HUES48 (cell line): Measurements from ENCODE around the gene HSPA2.

Source experiments
- H3K27ac ChIP-seq: one replicate; pipeline ENCODE4 v1.7.0; 2013; ENCODE audit warnings: low read depth, low read length, inconsistent platforms
- H3K27me3 ChIP-seq: 2 replicates; pipeline ENCODE4 v1.6.1; 2013; ENCODE audit warnings: mild to moderate bottlenecking, low read length; ENCODE audit not compliant: control insufficient read depth, insufficient read depth
- H3K36me3 ChIP-seq: 2 replicates; pipeline ENCODE4 v1.6.1; 2013; ENCODE audit warnings: low read length; ENCODE audit not compliant: control insufficient read depth, insufficient read depth
- H3K4me1 ChIP-seq: 2 replicates; pipeline ENCODE4 v1.6.1; 2013; ENCODE audit warnings: mild to moderate bottlenecking, low read length; ENCODE audit not compliant: control insufficient read depth, insufficient read depth
- H3K4me3 ChIP-seq: 2 replicates; pipeline ENCODE4 v1.5.1; 2013; ENCODE audit warnings: mild to moderate bottlenecking, low read depth, low read length
- H3K9ac ChIP-seq: 2 replicates; pipeline ENCODE4 v1.6.1; 2013; ENCODE audit warnings: mild to moderate bottlenecking, low read depth, low read length, moderate library complexity
- H3K9me3 ChIP-seq: 2 replicates; pipeline ENCODE4 v1.6.1; 2013; ENCODE audit warnings: low read length; ENCODE audit not compliant: control insufficient read depth, insufficient read depth

The HSPA2 gene

DNA sequence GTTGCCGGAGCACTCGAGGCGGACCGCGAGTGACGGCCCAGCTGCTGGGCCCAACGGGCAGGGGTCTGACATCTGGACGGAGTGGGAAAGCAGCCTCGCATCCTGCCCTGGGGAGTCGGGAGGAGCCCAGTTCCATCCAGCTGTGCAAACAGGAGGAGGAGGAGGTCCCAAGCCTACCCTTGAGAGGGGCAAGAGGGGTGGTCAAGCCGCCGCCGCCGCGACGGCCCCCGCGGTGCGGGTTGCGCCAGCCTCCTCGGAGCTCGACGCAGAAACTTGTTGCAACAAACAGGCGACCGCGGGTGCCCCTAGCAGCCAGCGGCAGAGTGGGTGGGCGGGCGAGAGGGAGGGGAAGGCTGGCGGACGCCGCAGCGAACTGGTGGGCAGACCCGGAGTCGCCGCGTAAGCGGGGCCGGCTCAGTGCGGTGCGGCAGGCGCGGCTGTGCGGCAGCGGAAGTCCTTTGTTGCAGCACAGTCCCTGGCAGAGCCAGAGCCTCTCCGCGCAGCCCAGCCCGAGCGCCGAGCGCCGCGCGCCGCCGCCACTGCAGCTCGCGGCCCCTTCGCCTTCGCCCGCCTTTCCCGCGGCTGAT is 36.1 kb upstream of the HSPA2 start, which contains the start of gene ZBTB1:
Gene ZBTB1 (plus strand): TSS at position 461 of the 587 bp plus-strand sequence. CDS start 16,735 bp downstream, outside the sequence.
- peaks cover 3% of the 10 kb centered on the region; the same call in 1 of the 2 replicates for H3K36me3 ChIP-seq
- H3K9me3 ChIP-seq = no peaks in the 10 kb centered on the region
- peaks cover 46% of the 10 kb centered on the region for H3K4me1 ChIP-seq
- H3K9ac ChIP-seq = peak within 1 kb of the TSS; percentile 96
- peak within 1 kb of the TSS; percentile 87 for H3K4me3 ChIP-seq
- H3K27ac ChIP-seq = peak within 1 kb of the TSS; percentile 100
- H3K27me3 ChIP-seq = no peaks in the 10 kb centered on the region

DNA sequence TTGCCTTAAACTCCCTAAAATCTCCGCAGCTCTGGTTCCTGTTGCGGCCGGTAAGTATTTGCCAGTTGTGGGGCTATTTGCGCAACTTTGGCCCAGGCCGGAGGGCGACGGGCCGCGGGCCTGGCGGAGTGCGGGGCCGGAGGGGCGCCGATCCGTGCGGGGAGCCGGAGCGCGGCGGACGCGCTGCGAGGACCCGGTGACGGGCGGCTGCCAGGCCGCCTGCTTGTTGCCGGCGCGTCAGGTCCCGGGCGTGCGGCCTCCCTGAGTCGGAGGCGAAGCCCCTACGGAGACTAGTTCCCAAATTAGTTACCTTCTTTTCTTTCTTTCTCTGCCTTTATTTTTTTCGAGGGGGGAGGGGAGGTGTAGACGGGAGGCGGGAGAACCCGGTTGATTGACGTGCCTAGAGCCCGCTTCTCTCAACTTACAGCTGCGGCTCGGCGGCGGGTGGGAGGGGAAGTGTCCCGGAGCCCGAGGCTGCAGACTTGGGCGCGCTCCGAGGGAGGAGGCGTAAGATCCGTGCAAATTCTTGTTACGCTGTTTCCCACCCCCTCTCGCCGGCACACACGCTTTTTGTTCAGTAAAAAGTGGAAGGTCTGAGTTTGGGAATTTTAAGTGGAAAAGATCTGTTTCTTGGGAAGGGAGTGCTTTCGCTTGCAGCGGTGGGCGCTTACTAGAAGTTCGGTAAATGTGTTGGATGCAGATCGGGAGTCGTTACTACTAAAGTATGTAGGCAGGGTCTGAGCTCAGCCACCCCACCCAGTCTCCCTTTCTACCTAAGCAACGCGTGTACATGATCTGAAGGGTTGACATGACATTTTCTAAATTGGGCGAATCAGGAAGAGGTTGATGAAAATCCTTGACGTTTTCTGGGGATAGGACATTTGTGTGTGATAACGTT is 35.4 kb upstream of the HSPA2 start:
- Histone ChIP-seq H3K9me3 (no peaks in the 10 kb centered on the region), H3K9ac (peak overlapping the region; percentile 96), H3K4me3 (peak overlapping the region; percentile 87), H3K27me3 (no peaks in the 10 kb centered on the region), H3K27ac (peak overlapping the region; percentile 100), H3K4me1 (peaks cover 47% of the 10 kb centered on the region), H3K36me3 (peaks cover 3% of the 10 kb centered on the region; the same call in 1 of the 2 replicates)

DNA sequence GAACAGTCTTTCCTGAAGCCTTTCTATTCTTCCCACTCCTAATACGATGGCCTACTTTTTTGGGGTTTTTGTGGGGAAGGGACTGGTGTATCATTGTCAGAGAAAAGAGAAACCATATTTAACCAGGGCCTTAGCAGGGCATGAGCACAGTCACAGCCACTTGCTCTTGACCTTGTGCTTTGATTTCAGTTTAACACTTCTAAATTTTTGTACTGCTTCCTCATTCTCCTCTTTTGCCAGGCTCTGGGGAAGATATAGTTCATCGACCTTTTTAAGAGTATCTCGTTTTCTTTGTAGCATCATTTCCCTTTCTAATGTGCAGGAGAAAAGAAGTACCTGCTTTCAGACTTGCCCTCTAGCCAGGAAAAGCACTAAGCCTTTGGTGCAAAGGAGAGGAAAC is 33.8 kb upstream of the HSPA2 start:
- Histone ChIP-seq H3K4me1 (peaks cover 47% of the 10 kb centered on the region), H3K27me3 (no peaks in the 10 kb centered on the region), H3K36me3 (peaks cover 1% of the 10 kb centered on the region; the same call in 1 of the 2 replicates), H3K9me3 (no peaks in the 10 kb centered on the region), H3K9ac (no peak overlapping the region), H3K4me3 (peak overlapping the region; percentile 25; the same call in 1 of the 2 replicates), H3K27ac (no peak overlapping the region)

DNA sequence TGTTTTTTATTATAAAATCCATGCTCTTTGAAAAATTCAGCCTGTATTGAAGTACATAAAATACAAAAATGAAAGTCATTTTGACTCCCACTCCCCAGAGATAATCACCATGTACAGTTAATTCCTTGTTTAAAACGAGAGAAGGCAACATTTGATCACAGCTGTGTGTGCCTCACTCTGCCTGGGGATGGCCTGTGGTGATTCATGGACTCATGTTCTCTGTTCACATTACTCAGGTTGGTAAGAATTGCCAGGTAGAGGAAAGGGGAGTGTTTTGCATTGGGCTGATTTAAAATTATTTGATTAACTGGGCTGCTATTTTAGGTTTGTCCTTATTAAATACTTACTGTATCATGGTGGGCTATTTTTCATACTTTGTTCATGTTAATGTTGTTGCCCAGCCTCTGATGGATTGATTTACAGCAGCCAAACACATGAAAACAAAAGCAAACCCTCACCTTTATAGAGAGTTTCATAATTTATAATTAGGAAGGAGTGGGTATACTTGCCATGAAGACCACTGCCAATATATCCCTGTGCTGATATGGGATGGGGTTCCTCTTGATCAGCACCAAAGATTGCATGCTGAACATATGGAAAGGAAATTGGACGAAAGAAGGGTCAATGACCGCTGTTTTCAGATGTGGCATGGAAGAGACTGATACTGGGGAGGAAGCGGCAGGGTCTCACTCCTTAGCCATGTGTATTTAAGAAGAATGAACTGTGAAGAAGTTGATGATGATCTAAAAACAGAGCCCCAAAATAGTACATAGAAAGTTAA is 33.0 kb upstream of the HSPA2 start:
- Histone ChIP-seq H3K9ac (no peak overlapping the region), H3K9me3 (no peaks in the 10 kb centered on the region), H3K27ac (no peak overlapping the region), H3K4me3 (no peak overlapping the region), H3K4me1 (peaks cover 39% of the 10 kb centered on the region), H3K36me3 (no peaks in the 10 kb centered on the region), H3K27me3 (no peaks in the 10 kb centered on the region)

DNA sequence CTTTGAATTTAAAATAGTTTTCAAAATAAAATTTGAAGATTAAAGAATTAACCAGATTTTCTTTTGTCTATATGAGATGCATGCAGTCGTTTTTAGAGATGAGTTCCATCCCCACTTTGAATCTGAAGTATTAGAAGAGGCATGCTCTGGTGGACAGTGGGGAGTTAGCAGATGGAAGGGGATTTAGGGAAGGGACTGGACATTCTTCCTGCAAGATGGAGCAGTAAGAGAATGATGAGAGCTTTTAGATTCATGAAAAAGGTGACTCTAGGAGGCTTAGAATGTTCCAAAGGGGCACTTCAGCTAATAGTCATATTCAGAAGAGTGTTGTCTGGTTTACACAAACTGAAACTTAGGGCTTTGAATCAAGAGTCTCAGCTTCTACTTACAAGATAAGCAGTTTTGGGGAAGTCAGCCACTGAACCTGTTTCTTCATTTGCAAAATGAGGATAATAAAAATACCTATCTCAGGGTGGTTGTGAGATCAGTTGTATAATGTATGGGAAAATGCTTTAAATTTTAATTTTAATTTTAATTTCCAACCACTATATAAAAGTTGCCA is 32.2 kb upstream of the HSPA2 start:
- H3K9me3 ChIP-seq = no peaks in the 10 kb centered on the region
- peaks cover 37% of the 10 kb centered on the region for H3K4me1 ChIP-seq
- 0 out of 2 replicates have a peak, but pooled peaks cover 5% of the 10 kb centered on the region for H3K36me3 ChIP-seq
- no peak overlapping the region for H3K27ac ChIP-seq
- H3K27me3 ChIP-seq = no peaks in the 10 kb centered on the region
- H3K4me3 ChIP-seq = no peak overlapping the region
- H3K9ac ChIP-seq = no peak overlapping the region

DNA sequence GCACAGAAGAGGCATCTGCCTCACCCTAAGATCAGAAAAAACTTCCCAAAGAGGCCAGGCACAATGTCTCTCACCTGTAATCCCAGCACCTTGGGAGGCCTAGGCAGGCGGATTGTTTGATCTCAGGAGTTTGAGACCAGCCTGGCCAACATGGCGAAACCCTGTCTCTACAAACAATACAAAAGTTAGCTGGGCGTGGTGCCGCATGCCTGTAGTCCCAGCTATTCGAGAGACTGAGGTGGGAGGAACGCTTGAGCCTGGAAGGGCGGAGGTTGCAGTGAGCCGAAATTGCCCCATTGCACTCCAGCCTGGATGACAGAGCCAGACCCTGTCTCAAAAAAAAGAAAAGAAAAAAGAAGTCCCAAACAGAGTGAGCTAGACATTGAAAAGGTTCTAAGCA is 31.5 kb upstream of the HSPA2 start:
- Histone ChIP-seq H3K27me3 (no peaks in the 10 kb centered on the region), H3K4me1 (peaks cover 37% of the 10 kb centered on the region), H3K9me3 (no peaks in the 10 kb centered on the region), H3K4me3 (0 out of 2 replicates have a peak overlapping the region, but pooled peaks have one; percentile 14), H3K27ac (no peak overlapping the region), H3K9ac (no peak overlapping the region), H3K36me3 (0 out of 2 replicates have a peak, but pooled peaks cover 5% of the 10 kb centered on the region)

DNA sequence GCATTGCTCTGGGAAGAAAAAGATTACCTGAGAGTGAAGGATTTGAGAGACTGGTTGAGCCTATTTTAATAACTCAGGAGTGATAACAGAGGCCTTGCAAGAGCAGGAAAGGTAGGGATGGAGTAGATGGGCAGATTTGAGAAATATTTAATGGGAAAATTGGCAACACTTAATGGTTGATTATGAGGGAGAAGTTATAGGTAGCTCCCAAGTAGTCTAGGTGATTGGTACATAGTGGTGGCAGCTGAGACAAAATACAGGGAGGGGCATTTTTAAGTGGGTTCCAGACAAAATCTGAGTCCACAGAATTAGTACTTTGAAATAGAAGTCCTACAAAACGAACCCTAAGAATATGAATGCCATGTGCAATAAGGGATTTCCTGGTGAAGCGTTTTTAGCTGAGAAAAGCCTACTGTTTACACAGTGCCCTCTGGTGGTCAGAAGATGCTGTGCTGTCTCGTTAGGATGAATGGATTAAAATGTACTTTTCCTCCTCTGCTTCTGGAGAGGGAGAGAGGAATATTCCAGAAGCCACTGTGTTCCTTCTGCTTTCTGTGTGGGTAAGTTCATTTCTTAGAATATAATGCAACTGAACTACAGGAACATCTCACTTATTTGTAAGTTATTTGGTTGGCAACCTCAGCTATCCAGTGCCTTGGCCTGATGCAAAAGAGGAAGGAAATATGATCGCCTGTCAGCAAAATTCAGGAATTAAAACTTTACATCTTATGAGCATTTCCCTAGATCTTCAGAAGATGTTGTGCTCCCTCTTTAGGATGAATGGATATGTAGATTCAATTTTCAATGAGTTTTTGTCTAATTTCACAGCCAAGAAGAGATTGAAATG is 29.5 kb upstream of the HSPA2 start:
- Histone ChIP-seq H3K9ac (no peak overlapping the region), H3K36me3 (0 out of 2 replicates have a peak, but pooled peaks cover 5% of the 10 kb centered on the region), H3K27ac (no peak overlapping the region), H3K4me3 (no peak overlapping the region), H3K4me1 (peaks cover 34% of the 10 kb centered on the region), H3K27me3 (no peaks in the 10 kb centered on the region), H3K9me3 (no peaks in the 10 kb centered on the region)

DNA sequence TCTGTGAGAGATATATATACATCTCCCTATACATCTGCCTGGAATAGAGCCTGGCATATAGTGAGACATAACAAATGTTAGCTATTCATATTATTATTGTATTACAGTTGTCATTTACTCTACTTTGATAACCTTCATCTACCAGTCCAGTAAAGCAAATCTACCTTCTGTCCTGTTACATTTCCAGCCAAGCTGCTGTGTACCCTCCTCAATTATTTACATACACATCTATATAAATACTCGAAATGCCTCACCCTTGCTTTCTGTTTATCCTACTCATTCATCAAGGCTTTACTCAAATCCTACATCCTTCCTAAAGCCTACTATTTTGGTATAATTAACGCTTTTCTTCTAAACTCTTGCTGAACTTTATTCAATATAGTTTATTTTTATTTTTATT is 27.3 kb upstream of the HSPA2 start:
- H3K27me3 ChIP-seq = no peaks in the 10 kb centered on the region
- H3K27ac ChIP-seq = no peak overlapping the region
- H3K9me3 ChIP-seq = no peaks in the 10 kb centered on the region
- H3K36me3 ChIP-seq = 0 out of 2 replicates have a peak, but pooled peaks cover 5% of the 10 kb centered on the region
- peaks cover 17% of the 10 kb centered on the region for H3K4me1 ChIP-seq
- H3K4me3 ChIP-seq = no peak overlapping the region
- no peak overlapping the region for H3K9ac ChIP-seq

DNA sequence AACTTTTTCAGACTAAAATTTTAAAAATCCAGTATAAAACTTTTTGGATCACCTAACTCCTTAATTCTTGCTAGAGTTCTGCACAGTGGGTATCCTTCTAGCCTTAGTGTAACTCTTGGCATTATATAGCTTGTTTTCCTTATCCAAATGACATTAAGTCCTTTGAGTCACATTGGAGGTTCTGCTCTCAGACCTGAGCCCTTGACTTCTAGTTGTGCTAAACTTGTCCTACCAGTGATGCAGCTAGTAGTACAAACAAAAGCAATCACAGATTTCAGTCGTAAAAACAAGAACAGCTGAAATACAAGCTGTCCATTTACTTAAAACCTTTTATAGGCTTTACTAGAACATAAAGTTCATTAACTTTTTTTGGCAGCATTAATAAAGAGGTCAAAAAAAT is 25.5 kb upstream of the HSPA2 start:
- H3K9ac ChIP-seq = no peak overlapping the region
- H3K9me3 ChIP-seq = no peaks in the 10 kb centered on the region
- no peak overlapping the region for H3K4me3 ChIP-seq
- no peaks in the 10 kb centered on the region for H3K27me3 ChIP-seq
- 0 out of 2 replicates have a peak, but pooled peaks cover 5% of the 10 kb centered on the region for H3K36me3 ChIP-seq
- no peak overlapping the region for H3K27ac ChIP-seq
- H3K4me1 ChIP-seq = peaks cover 5% of the 10 kb centered on the region

DNA sequence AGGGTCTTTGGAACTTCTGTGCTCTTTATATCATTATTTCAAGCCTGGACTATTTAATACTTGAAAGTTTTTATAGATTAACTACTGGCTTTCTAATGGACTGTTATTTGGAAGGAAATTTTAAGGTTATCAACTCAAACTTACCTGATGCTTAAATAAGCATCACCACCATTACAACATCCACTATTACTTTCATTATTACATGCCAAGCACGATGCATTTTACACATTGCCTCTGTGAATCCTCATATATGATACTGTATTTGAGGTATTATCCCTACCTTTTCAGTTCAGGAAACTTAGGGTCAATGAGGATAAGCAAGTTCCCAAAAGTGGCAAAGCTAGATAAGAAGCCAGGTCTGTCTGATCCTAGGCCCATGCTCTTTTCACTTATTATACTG is 23.6 kb upstream of the HSPA2 start:
- no peak overlapping the region for H3K4me3 ChIP-seq
- H3K27ac ChIP-seq = no peak overlapping the region
- H3K9ac ChIP-seq = no peak overlapping the region
- no peaks in the 10 kb centered on the region for H3K27me3 ChIP-seq
- no peaks in the 10 kb centered on the region for H3K4me1 ChIP-seq
- H3K9me3 ChIP-seq = no peaks in the 10 kb centered on the region
- H3K36me3 ChIP-seq = peaks cover 14% of the 10 kb centered on the region
